HG03060 (cell line): Measurements from ENCODE around the gene ZNF507.
A peak's percentile ranks its signal among the peaks of the same experiment; 100 is the strongest.

ENCODE experiments used
- ATAC-seq: cut with Tn5 transposase; IDR thresholded peaks from one replicate; pipeline ENCODE4 v1.9.1; 2021; ENCODE audit warnings: low read depth, moderate number of reproducible peaks; ENCODE audit not compliant: unreplicated experiment

Gene ZNF507

GRCh38 chr19:32345261-32346207, at the start of gene ZNF507:
Gene ZNF507, plus strand, starts transcription at chr19:32345610. Its CDS starts 7,221 bp downstream, at chr19:32352831.
- ATAC-seq, result peak; percentile 56

DNA sequence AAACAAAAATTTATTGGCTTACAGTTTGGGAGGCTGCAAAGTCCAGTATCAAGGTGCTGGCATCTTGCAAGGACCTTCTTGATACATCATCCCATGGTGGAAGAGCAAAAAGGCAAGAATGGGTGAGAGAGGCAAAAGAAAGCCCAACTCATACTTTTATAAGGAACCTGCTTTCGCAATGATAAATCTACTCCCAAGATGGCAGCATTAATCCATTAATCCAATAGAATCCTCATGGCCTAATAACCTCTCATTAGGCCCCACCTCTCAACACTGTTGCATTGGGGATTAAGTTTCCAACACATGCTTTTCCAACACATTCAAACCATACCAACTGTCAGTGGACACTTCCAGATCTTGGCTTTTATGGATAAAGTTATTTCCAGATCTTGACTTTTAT, 48.7 kb upstream of the ZNF507 start:
- no peak for ATAC-seq

- no peak for ATAC-seq
Observed at GRCh38 chr19:32302778-32303177, 42.6 kb upstream of the ZNF507 start.

- ATAC-seq, result no peak
Observed at GRCh38 chr19:32303193-32303592, 42.2 kb upstream of the ZNF507 start.

GRCh38 chr19:32307591-32307990, 37.8 kb upstream of the ZNF507 start:
- ATAC-seq, result no peak

- no peak for ATAC-seq
Observed at GRCh38 chr19:32308431-32309077, 36.9 kb upstream of the ZNF507 start.

GRCh38 chr19:32309711-32310390, 35.6 kb upstream of the ZNF507 start:
- no peak for ATAC-seq

DNA sequence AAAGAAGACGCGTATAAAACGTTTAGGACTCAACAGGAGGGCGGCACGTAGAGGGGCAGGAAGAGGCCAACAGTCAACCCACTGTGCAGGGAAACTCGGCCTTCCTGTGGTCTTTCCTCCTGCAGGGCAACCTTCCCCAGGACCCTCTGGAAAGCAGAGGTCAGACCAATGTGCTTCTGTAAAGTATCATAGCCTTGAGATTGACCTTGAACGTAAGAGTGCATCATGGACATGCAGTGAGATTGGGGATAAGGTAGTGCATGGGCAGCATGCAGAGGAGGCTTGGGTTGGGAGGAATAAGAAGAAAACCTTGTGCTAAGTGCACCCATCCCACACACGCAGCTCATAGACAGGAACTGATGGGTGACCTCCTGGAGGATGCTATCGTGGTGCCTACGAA, 34.0 kb upstream of the ZNF507 start:
- no peak for ATAC-seq

GRCh38 chr19:32313569-32314265, 31.7 kb upstream of the ZNF507 start:
- no peak for ATAC-seq

DNA sequence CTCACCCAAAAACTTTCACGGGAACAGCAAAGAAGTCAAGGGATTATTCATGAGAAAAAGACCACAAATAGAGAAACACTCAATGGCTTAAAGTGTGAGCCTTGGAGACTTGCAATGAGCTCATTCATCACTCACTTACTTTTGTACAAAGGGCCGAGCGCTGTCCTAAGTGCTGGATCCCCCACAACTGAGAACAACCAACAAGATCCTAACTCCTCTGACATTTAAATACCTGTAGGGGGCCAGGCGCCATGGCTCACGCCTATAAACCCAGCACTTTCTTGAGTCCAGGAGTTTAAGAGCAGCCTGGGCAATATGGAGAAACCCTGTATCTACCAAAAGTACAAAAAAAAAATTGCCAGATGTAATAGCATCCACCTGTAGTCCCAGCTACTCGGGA, 29.4 kb upstream of the ZNF507 start:
- ATAC-seq, result no peak

GRCh38 chr19:32317086-32317485, 28.3 kb upstream of the ZNF507 start:
- no peak for ATAC-seq

GRCh38 chr19:32318884-32319520, 26.4 kb upstream of the ZNF507 start:
- ATAC-seq, result no peak

- no peak for ATAC-seq
Observed at GRCh38 chr19:32322541-32322940, 22.9 kb upstream of the ZNF507 start.

GRCh38 chr19:32324631-32325285, 20.7 kb upstream of the ZNF507 start:
- ATAC-seq, result no peak

GRCh38 chr19:32330213-32330857, 15.1 kb upstream of the ZNF507 start:
- ATAC-seq, result no peak

GRCh38 chr19:32333227-32333626, 12.2 kb upstream of the ZNF507 start:
- no peak for ATAC-seq

GRCh38 chr19:32336259-32337083, 8.9 kb upstream of the ZNF507 start:
- no peak for ATAC-seq

DNA sequence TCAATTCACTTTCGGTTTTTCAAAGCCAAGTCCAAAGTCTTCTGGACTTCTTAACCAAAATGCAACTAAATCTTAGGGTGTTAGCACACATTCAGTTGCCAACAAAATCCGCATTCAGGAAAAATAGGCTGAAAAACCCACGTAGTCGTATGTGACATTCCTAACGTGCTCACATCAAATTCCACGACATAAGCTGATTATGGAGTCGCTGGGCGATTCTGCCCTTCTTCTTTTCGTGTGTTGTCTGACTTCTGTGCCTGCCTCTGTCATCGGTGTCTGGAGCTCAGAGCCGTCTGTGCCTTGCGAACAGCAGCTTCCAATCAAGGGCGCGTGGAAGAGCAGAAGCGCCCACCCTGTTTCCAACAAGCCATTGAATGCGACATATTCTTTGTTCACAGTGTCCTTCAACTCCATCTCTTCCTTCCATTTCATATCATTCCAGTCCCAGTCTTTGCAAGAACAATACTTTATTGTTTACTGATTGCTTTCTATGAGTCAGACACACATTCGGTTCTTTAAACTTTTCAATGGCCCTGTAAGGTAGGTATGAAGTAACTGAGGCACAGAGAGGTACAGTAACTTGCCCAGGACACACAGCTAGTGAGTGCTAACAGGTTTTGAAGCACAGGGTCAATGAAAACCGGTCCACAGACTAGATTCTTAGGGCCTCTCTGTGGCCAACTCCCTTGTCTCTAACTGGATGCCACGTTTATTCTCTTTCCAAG, 8.2 kb upstream of the ZNF507 start:
- ATAC-seq, result no peak
